Memory B cell (primary cell): ENCODE results near the gene GPR61.

Experiments used
- ATAC-seq: fragments of 150-1000 bp; cut with Tn5 transposase; 2 replicates; pipeline ENCODE4 v1.10.0; 2021; ENCODE audit warnings: low read depth, mild to moderate bottlenecking, moderate library complexity
- DNase-seq, 2 donors: peaks; one replicate each; pipeline ENCODE4 v3.0.0; 2022; ENCODE audit warnings: low spot score in 2 of 2
- H3K27ac Mint-ChIP-seq: one replicate; pipeline ENCODE4 v1.8.0; 2022; ENCODE audit warnings: mild to moderate bottlenecking, moderate library complexity, mixed read lengths
- H3K27me3 Mint-ChIP-seq: one replicate; pipeline ENCODE4 v1.8.0; 2022; ENCODE audit warnings: mixed read lengths
- H3K36me3 Mint-ChIP-seq: one replicate; pipeline ENCODE4 v1.8.0; 2022; ENCODE audit warnings: mild to moderate bottlenecking, mixed read lengths
- H3K4me1 Mint-ChIP-seq: one replicate; pipeline ENCODE4 v1.8.0; 2022; ENCODE audit warnings: mixed read lengths
- H3K4me3 Mint-ChIP-seq: one replicate; pipeline ENCODE4 v1.8.0; 2022; ENCODE audit warnings: mild to moderate bottlenecking, moderate library complexity, mixed read lengths
- H3K9me3 Mint-ChIP-seq: one replicate; pipeline ENCODE4 v1.8.0; 2022; ENCODE audit warnings: mixed read lengths

GPR61 gene

DNA sequence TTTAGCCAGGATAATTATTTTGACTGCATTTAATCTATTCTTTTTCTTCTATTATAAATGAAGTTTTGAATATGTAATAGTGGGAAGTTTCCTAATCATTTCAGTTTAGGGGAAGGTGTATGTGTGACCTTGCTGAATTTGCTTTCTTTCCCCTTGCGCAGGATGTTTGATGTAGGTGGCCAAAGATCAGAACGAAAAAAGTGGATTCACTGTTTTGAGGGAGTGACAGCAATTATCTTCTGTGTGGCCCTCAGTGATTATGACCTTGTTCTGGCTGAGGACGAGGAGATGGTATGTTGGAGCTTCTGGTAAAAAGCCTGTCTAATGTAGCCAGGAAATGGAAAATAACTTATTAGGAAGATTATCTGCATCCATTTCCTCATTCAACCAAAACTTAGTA, 46.4 kb downstream of the GPR61 start:
- no peaks in the 10 kb centered on the region for H3K9me3 Mint-ChIP-seq
- no peak for ATAC-seq
- H3K27ac Mint-ChIP-seq: no peak overlapping the region
- peaks cover 59% of the 10 kb centered on the region for H3K36me3 Mint-ChIP-seq
- no peak for DNase-seq
- no peaks in the 10 kb centered on the region for H3K4me1 Mint-ChIP-seq
- no peaks in the 10 kb centered on the region for H3K27me3 Mint-ChIP-seq
- H3K4me3 Mint-ChIP-seq: no peak overlapping the region

DNA sequence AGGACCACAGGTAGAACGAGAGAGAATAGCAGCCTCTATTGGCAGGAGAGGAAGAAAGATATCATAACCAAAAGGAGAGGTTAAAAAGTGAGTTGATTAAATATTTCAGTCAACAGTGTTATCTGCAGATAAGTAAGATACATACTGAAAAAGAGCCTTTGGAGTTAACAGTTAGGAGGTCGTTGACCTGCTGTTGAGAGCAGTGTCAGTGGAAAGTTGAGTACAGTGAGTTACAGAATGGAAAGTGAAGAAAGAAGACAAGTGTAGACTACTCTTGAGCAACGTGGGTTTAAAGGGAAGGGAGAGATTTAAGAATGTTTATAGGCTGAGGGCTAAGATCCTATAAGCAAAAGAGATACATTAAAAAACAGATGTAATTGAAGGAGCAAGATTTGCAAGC, 49.5 kb downstream of the GPR61 start:
- Mint-ChIP-seq H3K4me1 (no peaks in the 10 kb centered on the region), H3K36me3 (peaks cover 57% of the 10 kb centered on the region), H3K4me3 (no peak overlapping the region), H3K27me3 (no peaks in the 10 kb centered on the region), H3K27ac (peak overlapping the region; percentile 3), H3K9me3 (no peaks in the 10 kb centered on the region)
- DNase-seq (no peak), ATAC-seq (no peak)

DNA sequence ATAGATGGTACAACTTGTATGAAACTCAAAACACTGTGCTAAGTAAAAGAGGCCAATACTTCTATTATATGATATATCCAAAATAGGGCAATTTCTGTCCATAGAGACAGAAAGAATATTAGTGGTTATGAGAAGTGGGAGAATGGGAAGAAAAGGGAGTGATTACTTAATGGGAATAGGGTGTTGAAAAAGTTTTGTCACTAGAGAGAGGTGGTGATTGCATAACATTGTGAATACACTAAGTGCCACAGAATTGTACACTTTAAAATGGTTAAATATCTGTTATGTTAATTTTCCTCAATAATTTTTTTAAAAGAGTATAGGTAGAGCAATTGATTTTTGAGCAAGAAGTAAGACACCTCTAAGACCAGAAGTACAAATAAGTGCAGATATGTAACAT, 50.0 kb downstream of the GPR61 start:
- ATAC-seq (no peak), DNase-seq (no peak)
- H3K4me1 Mint-ChIP-seq: no peaks in the 10 kb centered on the region
- H3K27ac Mint-ChIP-seq: no peak overlapping the region
- no peak overlapping the region for H3K4me3 Mint-ChIP-seq
- no peaks in the 10 kb centered on the region for H3K9me3 Mint-ChIP-seq
- peaks cover 53% of the 10 kb centered on the region for H3K36me3 Mint-ChIP-seq
- no peaks in the 10 kb centered on the region for H3K27me3 Mint-ChIP-seq

DNA sequence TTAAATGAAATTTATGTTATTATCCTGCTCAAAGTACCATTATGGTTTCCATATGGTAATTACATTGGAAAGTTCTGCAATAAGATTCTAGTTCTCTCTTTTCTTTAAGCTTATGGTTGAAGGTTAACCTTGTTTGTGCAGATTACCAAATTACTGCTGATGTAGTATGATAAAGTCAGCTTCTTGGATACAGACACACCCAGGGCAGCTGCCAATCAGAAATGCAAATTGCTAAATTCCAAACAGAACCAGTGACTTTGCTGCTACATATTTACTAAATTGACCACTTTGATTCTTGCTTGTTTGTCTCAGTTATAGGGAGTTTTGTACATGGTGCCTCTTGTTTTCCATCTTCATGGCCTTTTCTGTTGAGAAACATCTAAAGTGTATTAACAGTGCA, 53.2 kb downstream of the GPR61 start:
- ATAC-seq: no peak
- Mint-ChIP-seq H3K4me1 (no peaks in the 10 kb centered on the region), H3K27ac (no peak overlapping the region)

GRCh38 chr1:109595531-109595930, 55.9 kb downstream of the GPR61 start:
- ATAC-seq: no peak
- no peak overlapping the region for H3K27ac Mint-ChIP-seq
- no peak for DNase-seq
- H3K4me3 Mint-ChIP-seq: no peak overlapping the region
- no peaks in the 10 kb centered on the region for H3K9me3 Mint-ChIP-seq
- peaks cover 10% of the 10 kb centered on the region for H3K36me3 Mint-ChIP-seq
- H3K4me1 Mint-ChIP-seq: no peaks in the 10 kb centered on the region
- no peaks in the 10 kb centered on the region for H3K27me3 Mint-ChIP-seq

More for the DNA sequence above, 53.2 kb downstream of the GPR61 start:
- no peaks in the 10 kb centered on the region for H3K27me3 Mint-ChIP-seq
- H3K4me3 Mint-ChIP-seq: no peak overlapping the region
- H3K36me3 Mint-ChIP-seq: peaks cover 31% of the 10 kb centered on the region
- H3K9me3 Mint-ChIP-seq: no peaks in the 10 kb centered on the region
- DNase-seq: no peak
